M059J (cell line): Measurements from ENCODE around the gene SLC6A20. TPM values are rescaled to one million over a fixed set of nuclear protein-coding genes. Genes with fewer than 3 reads are reported as not detected.
A peak's percentile ranks its signal among the peaks of the same experiment; 100 is the strongest.

Source experiments
- DNase-seq: peaks from one replicate; pipeline ENCODE4 v3.0.0-alpha.2; 2012; ENCODE audit warnings: low read depth
- total RNA-seq: library from RNA; depleted of rRNA; stranded (reverse); fragments of >200 nt; shearing (Covaris generic); gene quantifications from 2 replicates; pipeline ENCODE4 v1.2.3, GENCODE V29; 2014; rRNA removed

SLC6A20 gene
- total RNA-seq = 0.02 and 1.7 TPM in 2 replicates

GRCh38 chr3:45795882-45796765 lies at the start of gene SLC6A20:
TSS of gene SLC6A20 (minus strand) at chr3:45796536. CDS start at chr3:45796419, 117 bp downstream.
- no peak for DNase-seq

GRCh38 chr3:45844616-45845015 lies 48.3 kb upstream of the SLC6A20 start:
- DNase-seq = no peak

GRCh38 chr3:45842851-45843625 lies 46.7 kb upstream of the SLC6A20 start:
- no peak for DNase-seq

- peak; percentile 95 for DNase-seq
Measured at GRCh38 chr3:45841757-45842491, 45.6 kb upstream of the SLC6A20 start, which contains the start of gene LZTFL1. TSS of gene LZTFL1 (minus strand) at chr3:45842119. CDS start at chr3:45841991, 128 bp downstream.

GRCh38 chr3:45841420-45841756 lies 45.1 kb upstream of the SLC6A20 start:
- peak; percentile 38 for DNase-seq

GRCh38 chr3:45838466-45838865 lies 42.1 kb upstream of the SLC6A20 start:
- DNase-seq = no peak

- peak; percentile 31 for DNase-seq
Measured at GRCh38 chr3:45832699-45833098, 36.4 kb upstream of the SLC6A20 start.

GRCh38 chr3:45830121-45830520 lies 33.8 kb upstream of the SLC6A20 start:
- no peak for DNase-seq

GRCh38 chr3:45826908-45827307 lies 30.6 kb upstream of the SLC6A20 start:
- DNase-seq = no peak

GRCh38 chr3:45826321-45826720 lies 30.0 kb upstream of the SLC6A20 start:
- no peak for DNase-seq

GRCh38 chr3:45821127-45821526 lies 24.8 kb upstream of the SLC6A20 start:
- no peak for DNase-seq

GRCh38 chr3:45819543-45819942 lies 23.2 kb upstream of the SLC6A20 start:
- peak; percentile 16 for DNase-seq

GRCh38 chr3:45817831-45818522 lies 21.6 kb upstream of the SLC6A20 start:
- DNase-seq = peak; percentile 96

- DNase-seq = peak; percentile 87
Measured at GRCh38 chr3:45816544-45816943, 20.2 kb upstream of the SLC6A20 start.

GRCh38 chr3:45814322-45814721 lies 18.0 kb upstream of the SLC6A20 start:
- DNase-seq = no peak

- no peak for DNase-seq
Measured at GRCh38 chr3:45807681-45808540, 11.6 kb upstream of the SLC6A20 start.

GRCh38 chr3:45807133-45807532 lies 10.8 kb upstream of the SLC6A20 start:
- no peak for DNase-seq

GRCh38 chr3:45806072-45806471 lies 9.7 kb upstream of the SLC6A20 start:
- DNase-seq = no peak

GRCh38 chr3:45803252-45803935 lies 7.1 kb upstream of the SLC6A20 start:
- no peak for DNase-seq

- DNase-seq = no peak
Measured at GRCh38 chr3:45802146-45802545, 5.8 kb upstream of the SLC6A20 start.
